KOPT-K1 (cell line): ENCODE measurements around the gene FXYD4.
"Not testable (repeated sequence)": the region's sequence is repeated elsewhere in the genome, so short reads cannot be mapped to it uniquely, and the experiment has no call there.

Source experiments
- H3K27ac ChIP-seq: fragments of 200-600 bp; sonication (generic); 2 replicates; pipeline ENCODE4 v1.5.1; 2016; ENCODE audit warnings: antibody characterized with exemption, mild to moderate bottlenecking, low read depth, low read length; ENCODE audit not compliant: poor library complexity, severe bottlenecking
- H3K36me3 ChIP-seq: fragments of 200-600 bp; sonication (generic); 2 replicates; pipeline ENCODE4 v1.5.1; 2017; ENCODE audit warnings: antibody characterized with exemption, mild to moderate bottlenecking, low read length, moderate library complexity; ENCODE audit not compliant: insufficient read depth
- H3K9me3 ChIP-seq: fragments of 200-600 bp; sonication (generic); 2 replicates; pipeline ENCODE4 v1.5.1; 2017; ENCODE audit warnings: antibody characterized with exemption, low read length, mild to moderate bottlenecking; ENCODE audit not compliant: insufficient read depth, poor library complexity, severe bottlenecking

The FXYD4 gene

GRCh38 chr10:43377424-43377883 is 6.0 kb downstream of the FXYD4 start:
- no peaks in the 10 kb centered on the region for H3K36me3 ChIP-seq
- H3K27ac ChIP-seq, result no peak overlapping the region
- H3K9me3 ChIP-seq, result no peaks in the 10 kb centered on the region

- H3K9me3 ChIP-seq, result no peaks in the 10 kb centered on the region
- H3K27ac ChIP-seq, result no peak overlapping the region
- peaks cover 16% of the 10 kb centered on the region for H3K36me3 ChIP-seq
Observed at GRCh38 chr10:43380610-43381222, 9.3 kb downstream of the FXYD4 start.

GRCh38 chr10:43383204-43383971 is 12.0 kb downstream of the FXYD4 start:
- Histone ChIP-seq H3K27ac (no peak overlapping the region), H3K9me3 (no peaks in the 10 kb centered on the region), H3K36me3 (peaks cover 43% of the 10 kb centered on the region)

- Histone ChIP-seq H3K27ac (no peak overlapping the region), H3K36me3 (peaks cover 54% of the 10 kb centered on the region), H3K9me3 (no peaks in the 10 kb centered on the region)
Observed at GRCh38 chr10:43384252-43385221, 13.1 kb downstream of the FXYD4 start.

- no peak overlapping the region for H3K27ac ChIP-seq
Observed at GRCh38 chr10:43385412-43386004, 14.1 kb downstream of the FXYD4 start.

GRCh38 chr10:43386549-43386948 is 15.1 kb downstream of the FXYD4 start:
- Histone ChIP-seq H3K27ac (no peak overlapping the region), H3K36me3 (peaks cover 74% of the 10 kb centered on the region), H3K9me3 (no peaks in the 10 kb centered on the region)

More at GRCh38 chr10:43385412-43386004, 14.1 kb downstream of the FXYD4 start:
- Histone ChIP-seq H3K36me3 (peaks cover 64% of the 10 kb centered on the region), H3K9me3 (no peaks in the 10 kb centered on the region)

GRCh38 chr10:43386981-43387677 is 15.7 kb downstream of the FXYD4 start:
- peaks cover 80% of the 10 kb centered on the region for H3K36me3 ChIP-seq
- no peaks in the 10 kb centered on the region for H3K9me3 ChIP-seq
- H3K27ac ChIP-seq, result no peak overlapping the region

GRCh38 chr10:43387678-43388032 is 16.2 kb downstream of the FXYD4 start:
- no peak overlapping the region for H3K27ac ChIP-seq
- peaks cover 85% of the 10 kb centered on the region for H3K36me3 ChIP-seq
- no peaks in the 10 kb centered on the region for H3K9me3 ChIP-seq

GRCh38 chr10:43389867-43390266 is 18.4 kb downstream of the FXYD4 start:
- Histone ChIP-seq H3K36me3 (peaks cover 100% of the 10 kb centered on the region), H3K9me3 (no peaks in the 10 kb centered on the region), H3K27ac (no peak overlapping the region)

- Histone ChIP-seq H3K27ac (no peak overlapping the region), H3K9me3 (no peaks in the 10 kb centered on the region), H3K36me3 (peaks cover 100% of the 10 kb centered on the region)
Observed at GRCh38 chr10:43390333-43390732, 18.9 kb downstream of the FXYD4 start.

GRCh38 chr10:43390759-43391158 is 19.3 kb downstream of the FXYD4 start:
- peaks cover 100% of the 10 kb centered on the region for H3K36me3 ChIP-seq
- H3K9me3 ChIP-seq, result no peaks in the 10 kb centered on the region
- no peak overlapping the region for H3K27ac ChIP-seq

GRCh38 chr10:43391496-43391895 is 20.1 kb downstream of the FXYD4 start:
- H3K9me3 ChIP-seq, result no peaks in the 10 kb centered on the region
- H3K27ac ChIP-seq, result no peak overlapping the region
- H3K36me3 ChIP-seq, result peaks cover 100% of the 10 kb centered on the region

GRCh38 chr10:43392748-43393147 is 21.3 kb downstream of the FXYD4 start:
- H3K9me3 ChIP-seq, result no peaks in the 10 kb centered on the region
- no peak overlapping the region for H3K27ac ChIP-seq
- peaks cover 87% of the 10 kb centered on the region for H3K36me3 ChIP-seq

- H3K9me3 ChIP-seq, H3K27ac ChIP-seq: not testable (repeated sequence)
- peaks cover 87% of the 10 kb centered on the region for H3K36me3 ChIP-seq
Observed at GRCh38 chr10:43393186-43393585, 21.8 kb downstream of the FXYD4 start.
